Measurements from ENCODE around the gene GABRR2.

GRCh38 chr6:89251170-89251569 lies 63.9 kb downstream of the GABRR2 start:
- TF ChIP-seq CTCF (IDR thresholded peaks at IDR 0.05; ENCODE audit: insufficient read depth, low read length, poor library complexity, severe bottlenecking) (no peak), EZH2phosphoT487 (conservative IDR thresholded peaks at IDR 0.05; ENCODE audit: low read length) (no peak)
